HG02981 (cell line): Measurements from ENCODE around the gene XPR1.
"Not testable (repeated sequence)": the region's sequence is repeated elsewhere in the genome, so short reads cannot be mapped to it uniquely, and the experiment has no call there.

ENCODE experiments used
- ATAC-seq: cut with Tn5 transposase; IDR thresholded peaks from one replicate; pipeline ENCODE4 v1.9.1; 2021; ENCODE audit warnings: mild to moderate bottlenecking, moderate library complexity; ENCODE audit not compliant: unreplicated experiment

Gene XPR1

DNA sequence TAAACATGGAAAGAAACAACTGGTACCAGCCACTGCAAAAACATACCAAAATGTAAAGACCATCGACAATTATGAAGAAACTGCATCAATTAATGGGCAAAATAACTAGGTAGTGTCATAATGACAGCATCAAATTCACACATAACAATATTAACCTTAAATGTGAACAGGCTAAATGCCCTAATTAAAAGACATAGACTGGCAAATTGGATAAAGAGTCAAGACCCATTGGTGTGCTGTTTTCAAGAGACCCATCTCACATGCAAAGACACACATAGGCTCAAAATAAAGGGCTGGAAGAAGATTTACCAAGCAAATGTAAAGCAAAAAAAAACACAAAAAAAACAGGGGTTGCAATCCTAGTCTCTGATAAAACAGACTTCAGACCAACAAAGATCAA lies 201.4 kb downstream of the XPR1 start:
- ATAC-seq: not testable (repeated sequence)

- no peak for ATAC-seq
Observed at GRCh38 chr1:180836449-180836848, 204.6 kb downstream of the XPR1 start.

GRCh38 chr1:180837020-180837419 lies 205.2 kb downstream of the XPR1 start:
- no peak for ATAC-seq

DNA sequence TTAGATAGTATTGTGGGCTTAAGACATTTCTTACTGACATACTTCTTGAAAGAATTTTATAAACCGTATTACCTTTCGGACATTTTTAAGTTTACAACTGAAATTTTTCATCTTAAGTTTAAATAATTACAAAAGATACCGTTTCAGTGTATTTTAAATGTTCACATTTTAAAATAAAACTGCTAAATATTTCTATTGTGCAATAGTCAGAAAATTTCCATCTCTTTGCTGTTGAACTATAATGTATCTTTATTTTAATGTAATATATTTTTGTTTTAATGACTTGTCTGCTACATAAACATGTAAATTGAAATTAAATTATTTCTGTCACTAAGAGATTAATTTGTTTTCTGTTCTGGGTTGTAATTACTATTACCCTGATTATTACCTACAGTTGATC lies 206.7 kb downstream of the XPR1 start:
- no peak for ATAC-seq

GRCh38 chr1:180839547-180839946 lies 207.7 kb downstream of the XPR1 start:
- ATAC-seq: no peak

DNA sequence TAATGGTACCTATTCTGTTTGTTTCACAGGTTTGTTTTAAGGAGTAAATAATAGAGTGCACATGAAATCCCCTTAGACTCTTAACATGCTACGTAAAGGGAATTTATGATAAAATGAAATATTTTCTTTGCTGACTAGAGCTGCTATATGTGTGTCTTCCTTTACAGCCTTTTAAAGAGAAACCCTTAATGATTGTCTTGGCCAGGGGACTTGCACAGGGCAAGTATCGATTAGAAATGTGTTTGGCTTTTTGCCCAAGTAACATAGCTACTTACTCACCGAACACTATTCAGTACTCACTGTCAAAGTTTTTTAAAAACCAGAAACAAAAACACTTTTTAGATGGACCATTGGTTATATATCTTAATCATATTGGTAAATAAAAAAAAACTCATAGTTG lies 209.6 kb downstream of the XPR1 start:
- ATAC-seq: no peak

- ATAC-seq: no peak
Observed at GRCh38 chr1:180842052-180842451, 210.2 kb downstream of the XPR1 start.

DNA sequence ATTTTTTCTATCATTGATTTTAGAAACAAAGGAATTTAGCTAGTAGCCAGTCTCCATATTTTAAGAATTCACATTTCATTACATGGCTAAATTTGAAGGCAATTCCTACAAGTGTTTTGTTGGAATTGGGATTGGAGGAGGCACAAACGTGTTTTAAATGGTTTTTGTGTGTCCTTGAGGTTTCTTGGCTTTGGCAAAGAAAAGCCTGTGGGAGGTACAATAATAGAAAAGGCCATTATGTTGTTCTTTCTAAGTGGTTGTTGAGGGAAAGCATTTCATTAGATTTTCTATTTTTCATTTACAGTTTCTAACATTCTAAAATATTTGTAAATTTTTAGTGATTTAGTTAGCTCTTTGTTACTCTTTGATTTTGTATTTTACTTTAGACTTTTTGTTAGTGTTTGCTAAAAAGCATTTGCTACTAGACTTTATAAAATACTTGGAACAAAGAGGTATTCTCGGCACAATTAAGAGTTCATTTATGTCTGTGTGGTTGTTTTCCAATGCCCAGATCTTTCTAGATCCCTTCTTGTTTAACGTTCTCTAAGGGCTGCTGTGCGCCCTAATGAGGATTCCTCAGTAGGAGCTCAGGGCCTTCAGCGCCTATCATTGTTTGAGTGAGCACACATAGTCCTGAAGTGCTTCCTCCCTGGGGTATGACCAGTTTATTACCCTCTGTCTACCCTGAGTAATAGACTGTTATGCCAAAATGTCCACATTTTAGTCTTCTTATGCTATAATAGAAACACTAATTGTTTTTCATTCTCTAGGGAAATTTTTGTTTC lies 210.9 kb downstream of the XPR1 start:
- no peak for ATAC-seq

GRCh38 chr1:180845352-180845751 lies 213.5 kb downstream of the XPR1 start:
- ATAC-seq: no peak

DNA sequence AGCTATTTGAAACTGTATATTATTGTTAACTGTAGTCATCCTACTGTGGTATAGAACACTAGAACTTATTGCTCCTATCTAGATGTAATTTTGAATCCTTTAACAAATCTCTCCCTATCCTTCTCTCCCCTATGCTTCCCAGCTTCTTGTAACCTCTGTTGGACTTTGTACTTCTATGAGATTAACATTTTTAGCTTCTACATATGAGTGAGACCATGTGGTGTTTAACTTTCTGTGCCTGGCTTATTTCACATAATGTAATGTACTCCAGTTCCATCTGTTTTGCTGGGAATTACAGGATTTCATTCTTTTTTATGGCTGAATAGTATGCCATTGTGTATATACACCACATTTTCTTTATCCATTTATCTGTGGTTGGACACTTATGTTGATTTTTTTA lies 216.4 kb downstream of the XPR1 start:
- no peak for ATAC-seq

DNA sequence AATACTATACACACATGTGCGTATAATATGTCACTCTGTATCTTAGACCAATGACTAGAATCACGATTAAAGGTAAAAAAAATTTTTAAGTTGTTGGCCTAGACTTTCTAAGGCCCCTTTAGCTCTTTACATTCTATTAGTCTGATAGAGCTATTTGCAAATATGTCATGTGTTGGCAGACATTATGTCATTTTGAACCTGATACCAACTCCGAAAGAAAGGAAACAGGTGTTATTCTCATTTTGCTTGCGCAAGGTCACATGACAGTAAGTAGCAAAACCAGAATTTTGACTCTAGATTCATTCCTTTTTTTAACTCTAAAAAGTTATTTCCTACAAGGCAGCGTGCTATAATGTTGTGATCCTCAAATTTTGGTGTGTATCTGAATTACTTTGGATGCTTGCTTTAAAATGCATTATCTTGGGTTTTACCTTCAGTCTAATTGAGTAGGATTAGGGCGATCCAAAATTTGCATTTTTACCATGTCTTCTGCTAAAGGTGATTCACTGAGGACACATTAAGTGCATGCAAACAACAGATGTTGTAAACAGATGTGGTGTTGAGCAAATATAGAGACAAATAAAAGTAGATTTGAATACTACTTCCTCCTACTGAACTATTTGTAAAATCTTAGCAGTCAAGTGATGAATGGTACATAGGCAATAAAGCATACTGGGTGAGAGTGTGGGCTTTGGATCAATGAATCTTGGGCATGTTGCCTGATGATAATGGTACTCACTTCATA lies 217.4 kb downstream of the XPR1 start:
- peak; percentile 57 for ATAC-seq

DNA sequence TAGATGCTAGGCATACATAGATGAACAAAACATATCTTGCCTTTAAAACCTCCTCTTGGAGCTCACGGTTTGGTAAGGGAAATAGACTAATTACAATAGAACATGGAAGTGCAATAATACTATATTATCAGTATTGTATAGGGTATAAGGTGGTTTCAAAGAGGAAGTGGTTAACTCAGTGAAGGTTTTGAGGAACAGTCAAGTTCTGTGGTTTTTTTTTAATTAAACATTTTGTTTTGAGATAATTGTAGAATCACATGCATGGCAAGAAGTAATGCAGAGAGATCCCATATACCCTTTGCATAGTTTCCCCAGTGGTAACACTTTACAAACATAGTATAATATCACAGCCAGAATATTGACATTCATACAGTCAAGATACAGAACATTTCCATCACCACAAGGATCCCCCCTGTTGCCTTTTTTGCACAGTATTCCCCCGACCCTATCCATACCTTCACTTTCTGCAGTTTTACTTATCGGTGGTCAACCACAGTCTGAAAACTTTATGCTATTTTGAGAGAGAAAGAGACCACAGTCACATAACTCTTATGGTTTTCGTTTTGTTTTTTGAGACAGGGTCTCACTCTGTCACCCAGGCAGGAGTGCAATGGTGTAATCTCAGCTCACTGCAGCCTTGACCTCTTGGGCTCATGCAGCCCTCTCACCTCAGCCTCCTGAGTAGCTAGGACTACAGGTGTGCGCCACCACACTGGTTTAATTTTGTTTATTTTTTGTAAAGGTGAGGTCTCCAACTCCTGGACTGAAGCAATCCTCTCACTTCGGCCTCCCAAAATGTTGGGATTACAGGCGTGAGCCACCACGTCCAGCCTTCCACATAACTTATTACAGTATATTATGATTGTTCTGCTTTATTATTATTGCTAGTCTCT lies 220.4 kb downstream of the XPR1 start:
- ATAC-seq: peak; percentile 49

GRCh38 chr1:180854001-180854400 lies 222.2 kb downstream of the XPR1 start:
- ATAC-seq: no peak

DNA sequence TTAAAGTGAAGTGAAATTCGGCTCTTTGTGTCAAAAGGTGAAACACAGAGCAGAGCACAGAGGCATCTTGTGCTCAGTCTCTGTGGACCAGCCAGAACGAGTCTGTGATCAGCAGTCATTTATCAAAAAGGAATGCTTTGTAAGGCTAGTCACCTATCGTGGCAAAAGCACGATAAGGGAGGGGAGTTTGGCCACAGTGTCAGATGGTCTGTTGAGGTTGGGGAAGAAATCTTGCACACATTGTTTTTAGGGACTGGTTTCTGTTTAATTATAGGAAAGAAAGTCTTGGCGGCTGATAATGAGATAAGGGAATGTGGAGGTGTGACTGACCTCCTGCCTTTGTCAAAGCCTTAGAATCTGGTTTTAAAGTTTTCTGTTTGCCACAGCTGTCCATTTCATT lies 222.6 kb downstream of the XPR1 start:
- no peak for ATAC-seq

GRCh38 chr1:180857947-180858725 lies 226.3 kb downstream of the XPR1 start:
- not testable (repeated sequence) for ATAC-seq

GRCh38 chr1:180859306-180859705 lies 227.5 kb downstream of the XPR1 start:
- no peak for ATAC-seq

GRCh38 chr1:180860535-180860934 lies 228.7 kb downstream of the XPR1 start:
- ATAC-seq: no peak

DNA sequence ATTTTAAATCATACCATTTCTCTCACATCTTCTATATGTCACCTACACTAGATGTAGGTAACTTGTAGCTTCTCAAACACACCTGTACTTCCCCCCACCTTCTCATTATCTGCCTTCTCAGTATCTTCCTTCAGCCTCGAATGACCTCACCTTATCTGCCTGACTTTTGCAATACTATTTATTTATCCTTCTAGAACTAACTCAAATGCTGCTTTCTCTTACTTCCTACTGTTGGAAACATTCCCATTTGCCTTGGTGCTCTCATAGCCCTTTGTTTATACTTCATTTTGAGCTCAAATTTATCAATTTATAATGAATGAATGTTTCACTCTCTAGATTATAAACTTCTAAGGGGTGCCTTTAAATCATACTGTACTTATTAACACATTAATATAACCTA lies 230.5 kb downstream of the XPR1 start:
- no peak for ATAC-seq

- ATAC-seq: no peak
Observed at GRCh38 chr1:180863158-180863775, 231.4 kb downstream of the XPR1 start.
